Endodermal cell (in vitro differentiated cells): ENCODE data around the gene LRRC3. TPM values are rescaled to one million over a fixed set of nuclear protein-coding genes. Genes with fewer than 3 reads are reported as not detected.

Experiments
- DNase-seq: peaks from one replicate; pipeline ENCODE4 v3.0.0-alpha.2; 2017
- H3K27ac ChIP-seq: 2 replicates; pipeline ENCODE4 v1.5.1; 2013; ENCODE audit warnings: mild to moderate bottlenecking, low read depth, low read length, moderate library complexity
- H3K27me3 ChIP-seq: 2 replicates; pipeline ENCODE4 v1.6.1; 2013; ENCODE audit warnings: mild to moderate bottlenecking, low read length, moderate library complexity; ENCODE audit not compliant: insufficient read depth, control insufficient read depth, poor library complexity, severe bottlenecking
- H3K36me3 ChIP-seq: 2 replicates; pipeline ENCODE4 v1.7.0; 2013; ENCODE audit warnings: mild to moderate bottlenecking, low read length, moderate library complexity; ENCODE audit not compliant: control insufficient read depth, insufficient read depth
- H3K4me1 ChIP-seq: one replicate; pipeline ENCODE4 v1.7.0; 2013; ENCODE audit warnings: low read length; ENCODE audit not compliant: control insufficient read depth, insufficient read depth
- H3K4me3 ChIP-seq: 2 replicates; pipeline ENCODE4 v1.5.1; 2013; ENCODE audit warnings: mild to moderate bottlenecking, low read length, moderate library complexity
- H3K9ac ChIP-seq: 2 replicates; pipeline ENCODE4 v1.6.1; 2013; ENCODE audit warnings: mild to moderate bottlenecking, low read length, moderate library complexity; ENCODE audit not compliant: poor library complexity, severe bottlenecking; ENCODE audit errors: extremely low read depth
- H3K9me3 ChIP-seq: 2 replicates; pipeline ENCODE4 v1.6.1; 2013; ENCODE audit warnings: mild to moderate bottlenecking, low read length, moderate library complexity; ENCODE audit not compliant: control insufficient read depth
- H3K27ac Mint-ChIP-seq: 2 replicates; pipeline ENCODE4 v1.8.0; 2020; ENCODE audit warnings: mixed read lengths
- H3K27me3 Mint-ChIP-seq: 2 replicates; pipeline ENCODE4 v1.8.0; 2021; ENCODE audit warnings: mild to moderate bottlenecking, mixed read lengths; ENCODE audit not compliant: insufficient read depth
- H3K36me3 Mint-ChIP-seq: 2 replicates; pipeline ENCODE4 v1.8.0; 2020; ENCODE audit warnings: low read depth, mixed read lengths
- H3K4me1 Mint-ChIP-seq: 2 replicates; pipeline ENCODE4 v1.8.0; 2020; ENCODE audit warnings: mixed read lengths
- H3K4me3 Mint-ChIP-seq: 2 replicates; pipeline ENCODE4 v1.8.0; 2020; ENCODE audit warnings: mild to moderate bottlenecking, moderate library complexity, mixed read lengths
- H3K9me3 Mint-ChIP-seq: 2 replicates; pipeline ENCODE4 v1.8.0; 2020; ENCODE audit warnings: mild to moderate bottlenecking, mixed read lengths
- CTCF ChIP-seq: fragments of 200-600 bp; sonication (generic); conservative IDR thresholded peaks from 2 replicates; pipeline ENCODE4 v1.5.0; 2021; ENCODE audit warnings: antibody characterized with exemption, mild to moderate bottlenecking
- WGBS, 2 experiments: methylation state at CpG; one replicate each; pipeline versions ENCODE4 v1.1.5 to v1.1.7; 2013; ENCODE audit warnings: missing lambda C conversion rate in 2 of 2, mixed read lengths in 1 of 2; ENCODE audit not compliant: insufficient coverage in 1 of 2, insufficient read length in 1 of 2; 5-methylcytosine and 5-hydroxymethylcytosine counted together
- total RNA-seq, 2 donors: library from RNA; stranded (reverse); fragmentation: NEBNext Ultra II Directional in 1 of 2; extraction: Animal tissue kit (Norgen Biotek cat#: 25700) in 1 of 2; gene quantifications; 2 replicates in 1 of 2; 3 replicates in 1 of 2; pipeline ENCODE4 v1.2.1, GENCODE V29; 2021

Gene LRRC3
- total RNA-seq, 2 donors from 2014 or later = 14.1 to 16.5 TPM

- TF ChIP-seq CTCF = no peak
- no peaks in the 10 kb centered on the region for H3K27me3 Mint-ChIP-seq
- H3K27ac Mint-ChIP-seq = no peak overlapping the region
- Histone ChIP-seq H3K27ac (no peak overlapping the region), H3K4me3 (peak overlapping the region; percentile 61), H3K4me1 (no peaks in the 10 kb centered on the region), H3K36me3 (peaks cover 45% of the 10 kb centered on the region), H3K9me3 (peaks cover 28% of the 10 kb centered on the region), H3K9ac (peak overlapping the region; percentile 31), H3K27me3 (no peaks in the 10 kb centered on the region)
- H3K4me3 Mint-ChIP-seq = no peak overlapping the region
- H3K36me3 Mint-ChIP-seq = peaks cover 22% of the 10 kb centered on the region
- no peaks in the 10 kb centered on the region for H3K9me3 Mint-ChIP-seq
- WGBS, 2 experiments = 91 to 93% methylated on average over 5 to 6 of the region's 6 CpGs
- no peaks in the 10 kb centered on the region for H3K4me1 Mint-ChIP-seq
- no peak for DNase-seq
Measured at GRCh38 chr21:44471996-44472395, 16.7 kb downstream of the LRRC3 start.

DNA sequence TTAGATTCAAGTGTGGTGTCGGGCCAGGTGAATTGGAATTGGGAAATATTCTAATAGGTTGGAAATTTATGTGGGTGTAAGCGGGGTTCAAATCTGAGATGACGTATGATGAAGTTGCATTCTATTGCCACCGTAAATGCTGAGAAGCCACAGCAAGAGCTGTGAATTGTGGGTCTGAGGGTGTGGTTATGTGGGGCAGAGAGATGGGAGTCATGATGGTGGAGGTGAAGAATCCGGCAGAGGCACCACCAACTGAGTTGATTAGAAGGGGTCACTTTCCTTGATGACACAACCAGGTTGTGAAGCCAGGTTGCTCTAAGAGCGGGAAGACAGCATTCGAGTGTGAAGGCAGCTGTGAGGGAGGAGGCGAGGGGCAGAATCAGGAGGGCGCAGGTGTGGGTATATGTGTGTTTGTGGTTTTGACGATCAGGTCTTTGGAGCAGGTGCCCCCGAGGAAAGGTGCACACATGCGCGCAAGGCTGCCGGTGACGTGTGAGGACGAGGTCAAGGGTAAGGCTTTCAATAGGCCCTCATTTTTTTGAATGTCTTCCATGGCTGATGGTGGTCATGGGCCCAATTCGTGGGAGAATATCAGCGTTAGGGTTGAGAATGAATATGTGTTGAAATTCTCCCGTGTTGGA lies 18.7 kb downstream of the LRRC3 start:
- Mint-ChIP-seq H3K36me3 (peaks cover 29% of the 10 kb centered on the region), H3K9me3 (peaks cover 12% of the 10 kb centered on the region), H3K4me3 (no peak overlapping the region), H3K4me1 (no peaks in the 10 kb centered on the region), H3K27me3 (no peaks in the 10 kb centered on the region), H3K27ac (no peak overlapping the region)
- H3K4me3 ChIP-seq = no peak overlapping the region
- H3K9ac ChIP-seq = no peak overlapping the region
- TF ChIP-seq CTCF = no peak
- H3K27ac ChIP-seq = no peak overlapping the region
- peaks cover 56% of the 10 kb centered on the region for H3K36me3 ChIP-seq
- DNase-seq = no peak
- H3K4me1 ChIP-seq = no peaks in the 10 kb centered on the region
- WGBS, 2 experiments = 96 to 98% methylated on average over 14 to 18 of the region's 19 CpGs
- H3K9me3 ChIP-seq = peaks cover 22% of the 10 kb centered on the region
- no peaks in the 10 kb centered on the region for H3K27me3 ChIP-seq

- H3K36me3 Mint-ChIP-seq = peaks cover 20% of the 10 kb centered on the region
- WGBS, 2 experiments = 93 to 96% methylated on average over 16 to 17 of the region's 17 CpGs
- no peak overlapping the region for H3K27ac ChIP-seq
- no peaks in the 10 kb centered on the region for H3K27me3 ChIP-seq
- no peak for DNase-seq
- H3K4me1 Mint-ChIP-seq = no peaks in the 10 kb centered on the region
- no peaks in the 10 kb centered on the region for H3K27me3 Mint-ChIP-seq
- no peak overlapping the region for H3K27ac Mint-ChIP-seq
- peaks cover 53% of the 10 kb centered on the region for H3K36me3 ChIP-seq
- no peaks in the 10 kb centered on the region for H3K4me1 ChIP-seq
- no peak overlapping the region for H3K4me3 Mint-ChIP-seq
- no peak overlapping the region for H3K4me3 ChIP-seq
- peaks cover 10% of the 10 kb centered on the region for H3K9me3 ChIP-seq
- H3K9me3 Mint-ChIP-seq = peaks cover 17% of the 10 kb centered on the region
- no peak overlapping the region for H3K9ac ChIP-seq
- TF ChIP-seq CTCF = no peak
Measured at GRCh38 chr21:44475266-44475845, 20.0 kb downstream of the LRRC3 start.
